Osteocyte (in vitro differentiated cells): ENCODE data around the gene BTBD8. TPM values are rescaled to one million over a fixed set of nuclear protein-coding genes. Genes with fewer than 3 reads are reported as not detected.

ENCODE experiments used
- DNase-seq: peaks from one replicate; pipeline ENCODE4 v3.0.0; 2021; ENCODE audit warnings: mixed read lengths; ENCODE audit not compliant: unreplicated experiment; ENCODE audit errors: extremely low spot score
- H3K27ac Mint-ChIP-seq: one replicate; pipeline ENCODE4 v1.8.0; 2021; ENCODE audit warnings: mild to moderate bottlenecking, mixed read lengths; ENCODE audit not compliant: unreplicated experiment
- H3K27me3 Mint-ChIP-seq: one replicate; pipeline ENCODE4 v1.8.0; 2021; ENCODE audit warnings: mixed read lengths; ENCODE audit not compliant: unreplicated experiment
- H3K36me3 Mint-ChIP-seq: one replicate; pipeline ENCODE4 v1.8.0; 2021; ENCODE audit warnings: mixed read lengths; ENCODE audit not compliant: unreplicated experiment
- H3K4me1 Mint-ChIP-seq: one replicate; pipeline ENCODE4 v1.8.0; 2021; ENCODE audit warnings: mixed read lengths; ENCODE audit not compliant: unreplicated experiment
- H3K4me3 Mint-ChIP-seq: one replicate; pipeline ENCODE4 v1.8.0; 2021; ENCODE audit warnings: mild to moderate bottlenecking, moderate library complexity, mixed read lengths; ENCODE audit not compliant: unreplicated experiment
- H3K9me3 Mint-ChIP-seq: one replicate; pipeline ENCODE4 v1.8.0; 2021; ENCODE audit warnings: mixed read lengths; ENCODE audit not compliant: unreplicated experiment
- total RNA-seq: library from RNA; stranded (reverse); gene quantifications from 2 replicates; pipeline ENCODE4 v1.2.1, GENCODE V29; 2021
- TF ChIP-seq, protein P1 (sequence below): fragments of 200-600 bp; sonication (generic); IDR thresholded peaks from 2 replicates; pipeline ENCODE4 v1.5.0; 2021; ENCODE audit warnings: antibody characterized with exemption, mild to moderate bottlenecking, moderate library complexity

The BTBD8 gene
- total RNA-seq, 1 donor from 2014 or later: 2.0 TPM

DNA sequence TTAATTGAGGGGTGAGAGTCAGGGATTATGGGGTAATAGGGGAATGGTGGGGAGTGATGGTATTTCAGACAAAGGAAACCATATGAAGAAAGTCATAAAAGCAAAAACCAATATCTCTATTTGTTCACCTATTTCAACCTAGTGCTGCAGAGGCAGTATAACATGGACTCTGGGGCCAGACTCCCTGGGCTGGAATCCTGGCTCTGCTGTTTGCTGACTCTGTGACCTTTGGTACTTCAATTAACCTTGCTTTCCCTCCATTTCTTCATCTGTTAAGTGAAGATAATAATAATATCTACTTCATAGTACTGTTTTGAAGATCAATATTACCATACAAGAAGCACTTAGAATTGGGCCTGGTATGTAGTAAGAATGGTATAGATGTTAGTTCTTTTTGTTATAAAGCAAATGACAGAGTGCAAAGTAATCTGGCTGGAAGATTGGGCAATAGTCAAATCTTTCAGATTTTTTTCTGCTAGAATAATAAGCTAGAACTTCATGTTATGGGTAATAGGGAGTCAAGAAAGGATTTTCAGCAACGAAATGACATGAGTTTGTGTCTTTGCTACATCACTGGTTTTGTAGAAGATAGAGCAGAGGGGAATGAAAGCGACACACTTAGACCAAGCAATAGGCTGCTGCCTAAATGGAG, 41.3 kb upstream of the BTBD8 start:
- H3K9me3 Mint-ChIP-seq: no peaks in the 10 kb centered on the region
- H3K4me1 Mint-ChIP-seq: peaks cover 3% of the 10 kb centered on the region
- peaks cover 21% of the 10 kb centered on the region for H3K27me3 Mint-ChIP-seq
- no peak overlapping the region for H3K4me3 Mint-ChIP-seq
- H3K36me3 Mint-ChIP-seq: no peaks in the 10 kb centered on the region
- no peak overlapping the region for H3K27ac Mint-ChIP-seq
- no peak for DNase-seq
- TF ChIP-seq, protein P1, sequence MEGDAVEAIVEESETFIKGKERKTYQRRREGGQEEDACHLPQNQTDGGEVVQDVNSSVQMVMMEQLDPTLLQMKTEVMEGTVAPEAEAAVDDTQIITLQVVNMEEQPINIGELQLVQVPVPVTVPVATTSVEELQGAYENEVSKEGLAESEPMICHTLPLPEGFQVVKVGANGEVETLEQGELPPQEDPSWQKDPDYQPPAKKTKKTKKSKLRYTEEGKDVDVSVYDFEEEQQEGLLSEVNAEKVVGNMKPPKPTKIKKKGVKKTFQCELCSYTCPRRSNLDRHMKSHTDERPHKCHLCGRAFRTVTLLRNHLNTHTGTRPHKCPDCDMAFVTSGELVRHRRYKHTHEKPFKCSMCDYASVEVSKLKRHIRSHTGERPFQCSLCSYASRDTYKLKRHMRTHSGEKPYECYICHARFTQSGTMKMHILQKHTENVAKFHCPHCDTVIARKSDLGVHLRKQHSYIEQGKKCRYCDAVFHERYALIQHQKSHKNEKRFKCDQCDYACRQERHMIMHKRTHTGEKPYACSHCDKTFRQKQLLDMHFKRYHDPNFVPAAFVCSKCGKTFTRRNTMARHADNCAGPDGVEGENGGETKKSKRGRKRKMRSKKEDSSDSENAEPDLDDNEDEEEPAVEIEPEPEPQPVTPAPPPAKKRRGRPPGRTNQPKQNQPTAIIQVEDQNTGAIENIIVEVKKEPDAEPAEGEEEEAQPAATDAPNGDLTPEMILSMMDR: no peak

DNA sequence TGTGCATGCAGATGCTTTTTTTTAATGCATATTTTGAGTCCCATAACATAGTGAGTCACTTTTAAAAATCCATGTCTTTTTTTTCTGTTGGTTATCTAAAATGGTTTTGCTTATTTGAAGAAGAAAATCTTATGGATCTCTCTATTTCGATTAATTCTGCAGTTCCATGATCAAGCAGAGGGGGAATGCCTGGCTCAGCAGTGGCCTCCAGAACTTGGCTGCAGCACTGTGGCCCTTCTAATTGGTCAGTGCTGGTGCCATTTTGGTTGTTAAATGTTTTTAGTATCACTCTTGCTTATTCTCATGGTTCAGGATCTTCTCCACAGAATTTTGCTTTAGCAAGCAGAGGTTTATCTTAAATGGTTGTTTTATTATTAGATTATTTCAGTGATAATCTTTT, 39.2 kb upstream of the BTBD8 start:
- no peak for DNase-seq
- Mint-ChIP-seq H3K4me1 (peaks cover 3% of the 10 kb centered on the region), H3K4me3 (no peak overlapping the region), H3K27ac (no peak overlapping the region), H3K36me3 (no peaks in the 10 kb centered on the region), H3K9me3 (no peaks in the 10 kb centered on the region), H3K27me3 (peaks cover 19% of the 10 kb centered on the region)
- TF ChIP-seq, protein P1: no peak

DNA sequence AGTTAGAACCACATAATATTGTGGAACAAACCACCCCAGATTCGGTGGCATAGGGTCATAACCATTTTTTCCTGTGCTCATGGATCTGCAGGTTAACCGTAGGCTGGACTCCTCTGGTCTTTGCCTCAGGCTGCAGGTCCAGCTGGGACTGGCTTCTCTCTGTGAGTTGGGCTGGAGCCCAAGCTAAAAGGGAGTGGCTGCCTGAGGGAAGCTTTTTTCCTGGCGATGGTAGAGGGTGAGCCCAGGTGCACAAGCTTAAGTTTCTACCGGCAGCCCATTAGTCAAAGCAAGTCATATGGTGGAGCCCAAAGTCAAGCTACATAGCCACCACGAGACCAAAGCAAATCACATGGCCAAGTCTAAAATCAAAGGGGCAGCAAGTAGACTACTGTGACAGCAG, 36.5 kb upstream of the BTBD8 start:
- H3K27ac Mint-ChIP-seq: no peak overlapping the region
- H3K27me3 Mint-ChIP-seq: peaks cover 15% of the 10 kb centered on the region
- no peaks in the 10 kb centered on the region for H3K4me1 Mint-ChIP-seq
- no peaks in the 10 kb centered on the region for H3K9me3 Mint-ChIP-seq
- DNase-seq: no peak
- TF ChIP-seq, protein P1: no peak
- no peak overlapping the region for H3K4me3 Mint-ChIP-seq
- no peaks in the 10 kb centered on the region for H3K36me3 Mint-ChIP-seq

DNA sequence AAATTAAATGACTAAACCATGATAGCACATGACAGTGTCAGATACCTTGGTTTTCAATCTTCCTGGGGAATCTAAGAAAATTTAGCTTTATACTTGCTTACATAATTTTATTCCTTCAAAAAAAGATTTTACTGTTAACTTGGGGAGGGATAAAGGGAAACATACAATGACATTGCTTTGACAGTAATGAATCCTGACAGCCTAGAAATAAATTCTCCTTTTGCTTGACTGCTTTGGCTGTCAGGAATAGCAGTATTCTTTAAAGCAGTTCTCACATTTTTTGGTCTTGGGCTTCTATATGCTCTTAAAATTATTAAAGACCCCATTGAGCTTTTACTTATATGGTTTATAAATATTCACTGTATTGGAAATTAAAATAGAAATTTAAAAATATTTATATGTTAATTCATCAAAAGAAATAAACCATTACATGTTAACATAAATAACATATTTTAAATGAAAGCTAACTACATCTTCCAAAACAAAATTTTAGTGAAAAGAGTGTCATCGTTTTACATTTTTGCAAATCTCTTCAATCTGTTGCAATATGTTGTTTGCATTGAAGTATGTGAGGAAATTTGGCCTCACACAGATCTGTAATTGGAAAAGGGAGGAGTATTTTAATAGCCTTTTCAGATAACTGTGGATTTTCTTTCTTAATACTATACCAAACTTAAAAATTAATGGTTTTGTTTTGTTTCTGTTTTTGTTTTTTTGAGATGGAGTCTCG, 34.2 kb upstream of the BTBD8 start:
- no peak for DNase-seq
- Mint-ChIP-seq H3K4me1 (no peaks in the 10 kb centered on the region), H3K27me3 (peaks cover 15% of the 10 kb centered on the region), H3K9me3 (no peaks in the 10 kb centered on the region), H3K4me3 (no peak overlapping the region), H3K36me3 (no peaks in the 10 kb centered on the region), H3K27ac (no peak overlapping the region)
- TF ChIP-seq, protein P1: no peak

DNA sequence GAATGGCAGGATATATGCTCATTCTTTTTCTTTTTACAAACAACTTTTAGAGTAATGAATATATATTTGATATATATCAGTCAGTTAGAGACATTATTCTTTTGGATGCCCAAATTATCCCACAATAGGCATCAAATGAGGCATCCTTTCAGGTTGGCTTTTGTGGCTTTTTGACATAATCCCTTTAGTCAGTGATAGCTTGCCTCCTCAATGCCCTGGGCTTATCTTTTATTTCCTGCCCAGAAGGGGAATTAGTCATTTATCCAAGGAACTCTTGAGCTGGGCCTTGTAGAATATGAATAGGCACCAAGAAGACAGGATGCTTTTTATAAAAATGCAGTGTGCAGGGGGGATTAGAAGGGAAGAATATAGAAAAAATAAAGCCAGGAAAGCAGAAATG, 28.2 kb upstream of the BTBD8 start:
- TF ChIP-seq, protein P1: no peak
- Mint-ChIP-seq H3K36me3 (no peaks in the 10 kb centered on the region), H3K9me3 (no peaks in the 10 kb centered on the region), H3K27me3 (peaks cover 26% of the 10 kb centered on the region), H3K4me1 (no peaks in the 10 kb centered on the region), H3K27ac (no peak overlapping the region), H3K4me3 (no peak overlapping the region)
- no peak for DNase-seq
